HL-60 (cell line): Measurements from ENCODE around the gene POFUT1.

ENCODE experiments used
- DNase-seq, 2 experiments: peaks; one replicate each; pipeline ENCODE4 v3.0.0-alpha.2; 2010 to 2020; ENCODE audit warnings: low read depth in 1 of 2, low spot score in 1 of 2
- H3K27ac ChIP-seq: fragments of 250-450 bp; sonication (Bioruptor Pico); replicated peaks from 2 replicates; pipeline ENCODE4 v1.5.1; 2020; ENCODE audit warnings: mild to moderate bottlenecking, moderate library complexity
- H3K27me3 ChIP-seq: fragments of 250-450 bp; sonication (Bioruptor Pico); 2 replicates; pipeline ENCODE4 v1.5.1; 2021; ENCODE audit warnings: mild to moderate bottlenecking, moderate library complexity; ENCODE audit not compliant: insufficient read depth, poor library complexity, severe bottlenecking
- H3K4me3 ChIP-seq: replicated peaks from 2 replicates; pipeline ENCODE4 v1.5.1; 2011; ENCODE audit warnings: mild to moderate bottlenecking, control low read depth, low read length; ENCODE audit not compliant: insufficient read depth
- CTCF ChIP-seq: IDR thresholded peaks from one replicate; pipeline ENCODE4 v1.5.1; 2011; ENCODE audit warnings: low read length, control low read depth, inconsistent platforms; ENCODE audit not compliant: insufficient read depth
- GABPA ChIP-seq: IDR thresholded peaks from 2 replicates; pipeline ENCODE4 v1.6.1; 2012; ENCODE audit warnings: low read depth
- POLR2AphosphoS5 ChIP-seq: IDR thresholded peaks from 2 replicates; pipeline ENCODE4 v1.6.1; 2012; ENCODE audit warnings: low read depth
- REST ChIP-seq: IDR thresholded peaks from 2 replicates; pipeline ENCODE4 v1.6.1; 2012; ENCODE audit warnings: low read depth; ENCODE audit not compliant: insufficient replicate concordance
- SPI1 ChIP-seq: IDR thresholded peaks from 2 replicates; pipeline ENCODE4 v1.6.1; 2012; ENCODE audit warnings: low read depth, mild to moderate bottlenecking, borderline replicate concordance

Gene POFUT1

GRCh38 chr20:32206760-32207625 is 687 bp upstream of the POFUT1 start:
- peak in 1 of 2 experiments; percentile 8 for DNase-seq
- no peak for TF ChIP-seq GABPA
- no peak for TF ChIP-seq POLR2AphosphoS5
- no peak for TF ChIP-seq REST
- no peak for TF ChIP-seq CTCF
- TF ChIP-seq SPI1: no peak
- H3K4me3 ChIP-seq: peak overlapping the region; percentile 87

GRCh38 chr20:32208499-32209154 is 947 bp downstream of the POFUT1 start:
- DNase-seq: no peak
- Histone ChIP-seq H3K27me3 (no peaks in the 10 kb centered on the region), H3K27ac (peak overlapping the region; percentile 91), H3K4me3 (peak overlapping the region; percentile 57)
- TF ChIP-seq GABPA (no peak), POLR2AphosphoS5 (no peak; the same call in 1 of the 2 replicates), REST (no peak), SPI1 (no peak), CTCF (no peak)

More at GRCh38 chr20:32206760-32207625, 687 bp upstream of the POFUT1 start:
- Histone ChIP-seq H3K27ac (peak overlapping the region; percentile 89), H3K27me3 (no peaks in the 10 kb centered on the region)

GRCh38 chr20:32209850-32210605 is 2.3 kb downstream of the POFUT1 start:
- Histone ChIP-seq H3K27ac (no peak overlapping the region; the same call in 1 of the 2 replicates), H3K27me3 (no peaks in the 10 kb centered on the region), H3K4me3 (no peak overlapping the region)
- peak in 1 of 2 experiments; percentile 28 for DNase-seq
- TF ChIP-seq CTCF (no peak), REST (no peak), SPI1 (no peak), GABPA (no peak), POLR2AphosphoS5 (no peak)
